Spleen (tissue), 11 donors: ENCODE data around the gene SUN3. TPM values are rescaled to one million over a fixed set of nuclear protein-coding genes. Genes with fewer than 3 reads are reported as not detected.

Source experiments
- DNase-seq: peaks from one replicate; pipeline ENCODE4 v3.0.0-alpha.2; 2020
- H3K27ac ChIP-seq, 8 donors: fragments of 200-600 bp; sonication (generic) in 7 of 8; 1 replicate in 4 of 8; 2 replicates in 4 of 8; pipeline versions ENCODE4 v1.5.0 to v1.8.0; 2016 to 2021; ENCODE audit warnings: inconsistent platforms in 4 of 8, mild to moderate bottlenecking in 4 of 8, moderate library complexity in 1 of 8
- H3K27me3 ChIP-seq, 7 donors: fragments of 200-600 bp; sonication (generic) in 6 of 7; replicated peaks in 1 of 7; 1 replicate in 4 of 7; 2 replicates in 3 of 7; pipeline versions ENCODE4 v1.5.0 to v1.8.0; 2016 to 2021; ENCODE audit warnings: inconsistent platforms in 3 of 7, mild to moderate bottlenecking in 1 of 7
- H3K36me3 ChIP-seq, 6 donors: fragments of 200-600 bp; sonication (generic) in 5 of 6; 1 replicate in 4 of 6; 2 replicates in 2 of 6; pipeline versions ENCODE4 v1.5.0 to v1.8.0; 2016 to 2021; ENCODE audit warnings: inconsistent platforms in 2 of 6
- H3K4me1 ChIP-seq, 6 donors: fragments of 200-600 bp; sonication (generic) in 5 of 6; 1 replicate in 3 of 6; 2 replicates in 3 of 6; pipeline versions ENCODE4 v1.5.0 to v1.8.0; 2016 to 2021; ENCODE audit warnings: inconsistent platforms in 3 of 6
- H3K4me3 ChIP-seq, 8 donors: fragments of 200-600 bp; sonication (generic) in 7 of 8; 1 replicate in 4 of 8; 2 replicates in 4 of 8; pipeline versions ENCODE4 v1.5.0 to v1.8.0; 2016 to 2021; ENCODE audit warnings: inconsistent platforms in 4 of 8, mild to moderate bottlenecking in 4 of 8, moderate library complexity in 2 of 8
- H3K9me3 ChIP-seq, 8 donors: fragments of 200-600 bp; sonication (generic) in 7 of 8; 1 replicate in 4 of 8; 2 replicates in 4 of 8; pipeline versions ENCODE4 v1.5.0 to v1.8.0; 2016 to 2021; ENCODE audit warnings: inconsistent platforms in 4 of 8
- POLR2A ChIP-seq, 3 donors: fragments of 450-650 bp; IDR thresholded peaks; one replicate each; pipeline ENCODE4 v1.5.1; 2017; ENCODE audit warnings: antibody characterized with exemption in 3 of 3, mild to moderate bottlenecking in 1 of 3
- POLR2AphosphoS5 ChIP-seq, 3 donors: sonication (generic); formaldehyde crosslinking; IDR thresholded peaks; one replicate each; pipeline ENCODE4 v1.5.1; 2017; ENCODE audit warnings: antibody characterized with exemption in 3 of 3
- WGBS, 5 donors: extraction: QIAGEN DNeasy Blood & Tissue Kit in 3 of 5; methylation state at CpG; one replicate each; pipeline versions ENCODE4 v1.1.5 to v1.1.7; 2013 to 2018; 5-methylcytosine and 5-hydroxymethylcytosine counted together
- intact Hi-C: fragments of 100-400 bp; cut with DNase I; formaldehyde crosslinking; loops from one replicate; pipeline ENCODE4 v1.15.0; 2023; ENCODE audit warnings: low total_unique reads
- polyA plus RNA-seq, 3 donors: library from polyadenylated mRNA; stranded (reverse); fragments of 200-250 nt; gene quantifications; one replicate each; pipeline ENCODE4 v1.2.1, GENCODE V29; 2013
- total RNA-seq, 7 donors: library from RNA; depleted of rRNA in 3 of 7; stranded (reverse); fragments of >200 nt in 3 of 7; fragmentation: NEBNext Ultra II Directional in 4 of 7; extraction: Animal tissue kit (Norgen Biotek cat#: 25700) in 4 of 7; gene quantifications; one replicate each; pipeline versions ENCODE4 v1.1.0 to v1.2.1, GENCODE V29; 2016 to 2021
- TF ChIP-seq, protein P1 (sequence below), 11 experiments: fragments of 200-600 bp in 7 of 11; fragments of 450-650 bp in 4 of 11; sonication (generic) in 4 of 11; IDR thresholded peaks in 8 of 11; conservative IDR thresholded peaks in 3 of 11; 1 replicate in 7 of 11; 2 replicates in 4 of 11; pipeline versions ENCODE4 v1.4.0 to v1.8.0; 2016 to 2021; ENCODE audit warnings: antibody characterized with exemption in 11 of 11, inconsistent platforms in 4 of 11, mild to moderate bottlenecking in 1 of 11
- donor health status: healthy with polysubstance abuse.
- donor health status: DM: no; HTN: no; CAD: no; lungs with moderate emphysema.
- donor health status: DM: no; HTN: no; CAD: no.
- donor health status: Bipolar disorder and iron deficiency.
- donor health status: healthy.
- donor health status: DM: no; HTN: no; CAD: no.
- donor health status: DM: yes; HTN: yes; CAD: no.

The SUN3 gene
- total and polyA plus RNA-seq, 10 donors, result not detected

DNA sequence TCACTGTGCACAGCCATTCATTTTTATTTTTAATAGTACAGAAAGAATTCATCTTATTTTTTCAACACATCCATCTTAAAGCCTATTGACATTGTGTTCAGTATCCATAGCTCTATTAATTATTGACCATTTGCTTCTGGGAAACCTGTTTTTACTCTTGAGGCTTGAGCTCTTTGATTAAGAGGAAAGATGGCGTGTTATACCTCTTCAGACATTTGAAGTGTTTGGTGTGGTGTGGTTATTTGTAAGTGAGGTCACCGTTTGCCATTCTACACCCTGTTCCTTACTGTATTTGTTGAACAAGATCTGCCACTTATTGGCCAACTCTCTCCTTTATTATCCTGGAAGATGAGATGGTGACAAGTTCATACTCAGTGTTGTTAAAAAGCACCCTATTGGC lies 24.8 kb upstream of the SUN3 start:
- WGBS, 5 donors, result 88 to 95% (median 93%) methylated on average over 2 of the region's 2 CpGs
- no peaks in the 10 kb centered on the region for H3K27me3 ChIP-seq
- TF ChIP-seq POLR2A (IDR thresholded peaks at IDR 0.05) (no peak), POLR2AphosphoS5 (IDR thresholded peaks at IDR 0.05) (no peak)
- TF ChIP-seq, protein P1, sequence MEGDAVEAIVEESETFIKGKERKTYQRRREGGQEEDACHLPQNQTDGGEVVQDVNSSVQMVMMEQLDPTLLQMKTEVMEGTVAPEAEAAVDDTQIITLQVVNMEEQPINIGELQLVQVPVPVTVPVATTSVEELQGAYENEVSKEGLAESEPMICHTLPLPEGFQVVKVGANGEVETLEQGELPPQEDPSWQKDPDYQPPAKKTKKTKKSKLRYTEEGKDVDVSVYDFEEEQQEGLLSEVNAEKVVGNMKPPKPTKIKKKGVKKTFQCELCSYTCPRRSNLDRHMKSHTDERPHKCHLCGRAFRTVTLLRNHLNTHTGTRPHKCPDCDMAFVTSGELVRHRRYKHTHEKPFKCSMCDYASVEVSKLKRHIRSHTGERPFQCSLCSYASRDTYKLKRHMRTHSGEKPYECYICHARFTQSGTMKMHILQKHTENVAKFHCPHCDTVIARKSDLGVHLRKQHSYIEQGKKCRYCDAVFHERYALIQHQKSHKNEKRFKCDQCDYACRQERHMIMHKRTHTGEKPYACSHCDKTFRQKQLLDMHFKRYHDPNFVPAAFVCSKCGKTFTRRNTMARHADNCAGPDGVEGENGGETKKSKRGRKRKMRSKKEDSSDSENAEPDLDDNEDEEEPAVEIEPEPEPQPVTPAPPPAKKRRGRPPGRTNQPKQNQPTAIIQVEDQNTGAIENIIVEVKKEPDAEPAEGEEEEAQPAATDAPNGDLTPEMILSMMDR (IDR thresholded peaks at IDR 0.05 in 8 of 11, conservative IDR thresholded peaks at IDR 0.05 in 3 of 11), result no peak

DNA sequence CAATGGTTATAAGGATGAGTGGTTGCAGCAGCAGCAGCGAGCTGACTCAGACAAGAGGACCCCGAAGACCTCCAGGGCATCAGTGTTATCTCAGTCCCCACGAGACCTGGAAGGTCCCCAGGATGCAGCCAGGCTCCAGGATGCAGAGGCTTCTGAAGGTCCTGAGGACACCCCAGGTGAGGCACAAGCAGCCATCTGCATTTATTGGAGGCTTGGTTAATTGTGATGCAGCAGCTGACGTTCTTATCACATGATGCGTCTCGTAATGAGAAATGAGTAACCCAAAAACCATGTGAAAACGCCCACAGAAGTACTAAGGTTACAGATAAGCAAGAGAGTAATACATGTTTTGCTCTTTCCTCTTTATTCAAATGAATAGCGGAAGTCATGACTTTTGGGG lies 23.8 kb upstream of the SUN3 start:
- H3K27me3 ChIP-seq, result no peaks in the 10 kb centered on the region
- H3K36me3 ChIP-seq, result no peaks in the 10 kb centered on the region
- no peak overlapping the region for H3K27ac ChIP-seq
- H3K4me1 ChIP-seq, result no peaks in the 10 kb centered on the region
- TF ChIP-seq POLR2AphosphoS5 (IDR thresholded peaks at IDR 0.05), result no peak
- no peak for TF ChIP-seq POLR2A (IDR thresholded peaks at IDR 0.05)
- peaks cover 0 to 13% (median 11%) of the 10 kb centered on the region in 8 donors for H3K9me3 ChIP-seq
- intact Hi-C loops, result no loop called here
- no peak overlapping the region for H3K4me3 ChIP-seq
- WGBS, 5 donors, result 64 to 86% (median 77%) methylated on average over 8 of the region's 8 CpGs
- no peak for DNase-seq

More for the DNA sequence above, 24.8 kb upstream of the SUN3 start:
- no peak for DNase-seq
- Histone ChIP-seq H3K9me3 (peaks cover 0 to 19% (median 14%) of the 10 kb centered on the region in 8 donors), H3K36me3 (no peaks in the 10 kb centered on the region), H3K4me1 (peaks cover 0 to under 1% (median 0%) of the 10 kb centered on the region in 6 donors), H3K27ac (no peak overlapping the region), H3K4me3 (no peak overlapping the region)
- intact Hi-C loops, result no loop called here

DNA sequence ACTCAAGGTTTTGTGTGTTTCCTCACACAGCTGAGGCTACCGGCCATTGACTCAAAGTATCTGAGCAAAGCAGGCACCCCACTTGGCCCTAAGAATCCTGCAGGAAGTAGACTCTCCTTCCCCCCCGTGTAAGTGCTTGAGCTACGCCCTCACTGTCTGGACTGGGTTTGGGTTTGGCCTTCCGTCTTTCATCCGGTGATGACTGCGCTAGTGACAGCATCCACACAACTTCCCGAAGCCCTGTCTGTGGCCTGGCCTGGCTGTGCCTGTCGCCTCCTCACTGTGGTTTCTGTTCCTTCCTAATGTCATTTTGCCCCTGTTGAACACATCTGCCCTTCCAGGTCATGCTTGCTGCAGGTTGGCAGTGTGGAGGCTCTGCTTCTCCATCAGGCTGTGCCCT lies 20.9 kb upstream of the SUN3 start:
- H3K4me3 ChIP-seq, result no peak overlapping the region
- no peaks in the 10 kb centered on the region for H3K36me3 ChIP-seq
- no peak overlapping the region for H3K27ac ChIP-seq
- H3K4me1 ChIP-seq, result peaks cover 0 to 7% (median 0%) of the 10 kb centered on the region in 6 donors
- intact Hi-C loops, result no loop called here
- TF ChIP-seq POLR2AphosphoS5 (IDR thresholded peaks at IDR 0.05) (no peak), POLR2A (IDR thresholded peaks at IDR 0.05) (no peak)
- TF ChIP-seq, protein P1 (IDR thresholded peaks at IDR 0.05 in 8 of 11, conservative IDR thresholded peaks at IDR 0.05 in 3 of 11), result no peak
- 56 to 75% (median 68%) methylated on average over 8 of the region's 8 CpGs for WGBS, 5 donors
- no peak for DNase-seq
- no peaks in the 10 kb centered on the region for H3K27me3 ChIP-seq
- H3K9me3 ChIP-seq, result no peaks in the 10 kb centered on the region

DNA sequence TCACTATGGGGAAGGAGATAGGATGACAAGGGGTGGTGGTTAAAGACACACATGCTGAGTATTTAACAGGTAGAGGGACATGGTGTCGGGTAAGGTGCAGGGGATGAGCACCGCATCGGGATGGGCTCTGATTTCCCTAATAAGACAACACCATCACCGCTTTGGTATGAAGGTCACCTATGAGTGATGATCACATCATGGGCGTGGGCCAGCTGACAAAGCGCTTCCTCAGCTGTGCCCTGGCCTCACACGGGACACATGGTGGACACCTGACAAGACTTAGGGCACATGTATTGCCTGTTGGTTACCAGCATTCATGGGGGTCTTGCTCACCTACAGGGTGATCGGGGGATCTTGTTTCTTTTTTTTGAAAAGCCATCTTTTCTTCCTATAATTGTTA lies 19.2 kb upstream of the SUN3 start:
- Histone ChIP-seq H3K4me3 (no peak overlapping the region), H3K9me3 (no peaks in the 10 kb centered on the region), H3K4me1 (peaks cover 0 to 7% (median 0%) of the 10 kb centered on the region in 6 donors), H3K27ac (no peak overlapping the region), H3K36me3 (no peaks in the 10 kb centered on the region), H3K27me3 (no peaks in the 10 kb centered on the region)
- TF ChIP-seq, protein P1 (IDR thresholded peaks at IDR 0.05 in 8 of 11, conservative IDR thresholded peaks at IDR 0.05 in 3 of 11), result no peak
- TF ChIP-seq POLR2A (IDR thresholded peaks at IDR 0.05) (no peak), POLR2AphosphoS5 (IDR thresholded peaks at IDR 0.05) (no peak)
- intact Hi-C loops, result no loop called here
- no peak for DNase-seq
- WGBS, 5 donors, result 89 to 96% (median 93%) methylated on average over 8 of the region's 8 CpGs

DNA sequence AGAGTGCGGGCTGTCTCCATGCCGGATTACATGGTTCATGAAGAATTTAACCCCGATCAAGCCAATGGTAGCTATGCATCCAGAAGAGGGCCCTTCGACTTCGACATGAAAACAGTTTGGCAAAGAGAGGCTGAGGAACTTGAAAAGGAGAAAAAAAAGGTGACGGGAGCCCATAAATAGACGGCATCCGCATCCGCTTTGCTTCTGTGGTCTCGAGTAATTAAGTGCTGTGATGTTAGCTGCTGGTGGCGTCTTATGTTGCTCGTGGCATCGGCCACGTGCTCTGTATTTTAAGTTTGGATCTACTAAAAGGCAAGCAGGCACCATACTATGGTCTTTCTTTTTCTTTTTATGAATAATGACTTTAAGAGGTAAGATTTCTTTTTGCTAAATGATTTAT lies 17.6 kb upstream of the SUN3 start:
- Histone ChIP-seq H3K36me3 (no peaks in the 10 kb centered on the region), H3K27ac (no peak overlapping the region), H3K4me1 (peaks cover 0 to 7% (median 0%) of the 10 kb centered on the region in 6 donors), H3K4me3 (no peak overlapping the region), H3K9me3 (no peaks in the 10 kb centered on the region), H3K27me3 (no peaks in the 10 kb centered on the region)
- 60 to 69% (median 65%) methylated on average over 14 of the region's 14 CpGs for WGBS, 5 donors
- DNase-seq, result no peak
- TF ChIP-seq POLR2A (IDR thresholded peaks at IDR 0.05) (no peak), POLR2AphosphoS5 (IDR thresholded peaks at IDR 0.05) (no peak)
- TF ChIP-seq, protein P1 (IDR thresholded peaks at IDR 0.05 in 8 of 11, conservative IDR thresholded peaks at IDR 0.05 in 3 of 11), result no peak
- intact Hi-C loops, result no loop called here
